ENCODE measurements around the gene YARS2.

- TF ChIP-seq RFX5 (IDR thresholded peaks at IDR 0.05) (no peak), CTCF (IDR thresholded peaks at IDR 0.05) (no peak), MAFK (IDR thresholded peaks at IDR 0.05; ENCODE audit: partially characterized antibody) (no peak), HOXB13 (CRISPR knock-in tag; IDR thresholded peaks at IDR 0.05; ENCODE audit: low read depth) (no peak), SREBF2 (IDR thresholded peaks at IDR 0.05) (no peak), PHF8 (IDR thresholded peaks at IDR 0.05; ENCODE audit: borderline replicate concordance, low read depth) (no peak), NFE2L2 (conservative IDR thresholded peaks at IDR 0.05; ENCODE audit: low read length) (no peak)
Measured at GRCh38 chr12:32734952-32735351, 20.7 kb downstream of the YARS2 start.

Data from A549 (cell line).